NT2/D1 (cell line): Measurements from ENCODE around the gene IFT43.

Experiments used
- DNase-seq: peaks from one replicate; pipeline ENCODE4 v3.0.0-alpha.2; 2011; ENCODE audit warnings: low read depth, low spot score
- H3K27me3 ChIP-seq: 2 replicates; pipeline ENCODE4 v1.6.0; 2011; ENCODE audit warnings: mild to moderate bottlenecking; ENCODE audit not compliant: insufficient read length, insufficient read depth
- H3K36me3 ChIP-seq: 2 replicates; pipeline ENCODE4 v1.6.1; 2011; ENCODE audit warnings: mild to moderate bottlenecking, low read length, mixed read lengths; ENCODE audit not compliant: insufficient read depth, insufficient read length
- H3K4me1 ChIP-seq: 2 replicates; pipeline ENCODE4 v1.5.1; 2011; ENCODE audit not compliant: insufficient read depth, insufficient read length
- H3K4me3 ChIP-seq: 2 replicates; pipeline ENCODE4 v1.5.1; 2011; ENCODE audit warnings: low read depth; ENCODE audit not compliant: insufficient read length
- H3K9ac ChIP-seq: 2 replicates; pipeline ENCODE4 v1.6.0; 2011; ENCODE audit warnings: low read depth; ENCODE audit not compliant: insufficient read length
- H3K9me3 ChIP-seq: 2 replicates; pipeline ENCODE4 v1.5.1; 2011; ENCODE audit warnings: mild to moderate bottlenecking, low read length; ENCODE audit not compliant: insufficient read depth
- SUZ12 ChIP-seq: IDR thresholded peaks from 2 replicates; pipeline ENCODE4 v1.6.1; 2011; ENCODE audit not compliant: insufficient read length, insufficient read depth; ENCODE audit errors: extremely low read depth
- YY1 ChIP-seq: IDR thresholded peaks from 2 replicates; pipeline ENCODE4 v1.6.1; 2011; ENCODE audit not compliant: insufficient read length, insufficient read depth
- ZNF274 ChIP-seq: IDR thresholded peaks from 2 replicates; pipeline ENCODE4 v1.6.1; 2011; ENCODE audit warnings: mild to moderate bottlenecking, low read depth, low read length

The IFT43 gene

DNA sequence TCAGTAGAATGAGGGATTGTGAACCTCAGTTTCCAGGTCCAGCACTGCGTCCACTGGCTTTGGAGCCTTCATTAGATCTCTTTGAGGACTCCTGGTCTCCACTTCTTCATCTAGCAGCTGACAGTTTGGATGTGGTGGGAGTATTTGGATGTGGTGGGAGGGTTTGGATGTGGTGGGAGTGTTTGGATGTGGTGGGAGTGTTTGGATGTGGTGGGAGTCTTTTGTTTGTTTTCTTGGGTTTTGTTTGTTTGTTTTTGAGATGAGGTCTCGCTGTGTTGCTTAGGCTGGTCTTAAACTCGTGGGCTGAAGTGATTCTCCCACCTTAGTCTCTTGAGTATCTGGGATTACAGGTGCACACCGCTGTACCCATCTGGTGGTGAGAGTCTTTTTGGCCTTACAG, 64.7 kb downstream of the IFT43 start:
- Histone ChIP-seq H3K9ac (no peak overlapping the region), H3K36me3 (no peaks in the 10 kb centered on the region), H3K9me3 (no peaks in the 10 kb centered on the region), H3K4me1 (no peaks in the 10 kb centered on the region), H3K27me3 (no peaks in the 10 kb centered on the region), H3K4me3 (no peak overlapping the region)
- TF ChIP-seq SUZ12: no peak
- no peak for TF ChIP-seq ZNF274
- TF ChIP-seq YY1: no peak
- no peak for DNase-seq

- no peak overlapping the region for H3K4me3 ChIP-seq
- no peaks in the 10 kb centered on the region for H3K4me1 ChIP-seq
- DNase-seq: peak; percentile 40
- no peak overlapping the region for H3K9ac ChIP-seq
- TF ChIP-seq ZNF274 (no peak), SUZ12 (no peak), YY1 (no peak)
- H3K36me3 ChIP-seq: no peaks in the 10 kb centered on the region
- no peaks in the 10 kb centered on the region for H3K27me3 ChIP-seq
- H3K9me3 ChIP-seq: no peaks in the 10 kb centered on the region
Observed at GRCh38 chr14:76050797-76051392, 65.3 kb downstream of the IFT43 start.

- H3K4me1 ChIP-seq: no peaks in the 10 kb centered on the region
- no peaks in the 10 kb centered on the region for H3K36me3 ChIP-seq
- no peaks in the 10 kb centered on the region; the same call in 1 of the 2 replicates for H3K9me3 ChIP-seq
- no peak overlapping the region for H3K4me3 ChIP-seq
- DNase-seq: no peak
- TF ChIP-seq ZNF274 (no peak), YY1 (no peak), SUZ12 (no peak)
- H3K9ac ChIP-seq: no peak overlapping the region
- H3K27me3 ChIP-seq: no peaks in the 10 kb centered on the region
Observed at GRCh38 chr14:76051717-76052465, 66.3 kb downstream of the IFT43 start.

DNA sequence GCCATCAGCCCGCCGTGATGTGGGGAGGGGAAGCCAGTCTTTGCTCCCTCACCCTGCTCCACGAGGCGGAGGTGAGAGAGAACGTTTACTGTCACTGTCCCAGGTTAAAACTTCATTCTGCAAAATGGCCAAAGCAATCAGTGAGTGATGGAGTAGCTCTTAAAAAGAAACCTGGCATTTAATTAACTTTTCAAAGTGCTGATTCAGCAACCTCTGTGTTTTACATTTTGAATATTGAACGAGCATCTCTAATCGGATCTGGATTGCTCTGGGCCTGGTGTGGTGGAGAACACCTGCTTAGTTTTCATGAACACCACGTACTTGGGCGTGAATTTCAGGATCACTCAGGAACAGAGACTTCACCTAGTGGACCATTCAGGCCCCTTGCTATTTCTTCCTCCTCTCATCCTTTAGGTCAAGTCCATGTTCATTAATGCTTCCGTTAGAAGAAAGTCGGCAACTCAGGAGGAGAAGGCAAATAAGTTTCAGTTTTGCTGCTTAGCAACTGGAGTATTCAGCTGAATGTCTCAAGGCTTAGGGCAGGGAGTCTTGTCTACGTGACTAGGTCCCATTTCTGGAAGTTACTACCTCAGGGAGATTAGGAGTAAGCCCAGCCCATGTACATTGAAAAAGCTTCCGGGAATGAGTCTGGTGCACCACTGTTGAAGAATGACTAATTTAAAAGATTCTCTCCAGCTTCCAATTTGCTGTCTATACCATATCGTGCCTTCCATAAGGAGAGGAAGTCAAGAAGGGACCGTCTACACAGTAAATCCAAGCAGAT, 68.2 kb downstream of the IFT43 start:
- Histone ChIP-seq H3K27me3 (no peaks in the 10 kb centered on the region), H3K4me1 (no peaks in the 10 kb centered on the region), H3K36me3 (peaks cover 2% of the 10 kb centered on the region), H3K9ac (no peak overlapping the region), H3K9me3 (no peaks in the 10 kb centered on the region; the same call in 1 of the 2 replicates), H3K4me3 (no peak overlapping the region)
- DNase-seq: no peak
- TF ChIP-seq SUZ12: no peak
- no peak for TF ChIP-seq ZNF274
- no peak for TF ChIP-seq YY1

DNA sequence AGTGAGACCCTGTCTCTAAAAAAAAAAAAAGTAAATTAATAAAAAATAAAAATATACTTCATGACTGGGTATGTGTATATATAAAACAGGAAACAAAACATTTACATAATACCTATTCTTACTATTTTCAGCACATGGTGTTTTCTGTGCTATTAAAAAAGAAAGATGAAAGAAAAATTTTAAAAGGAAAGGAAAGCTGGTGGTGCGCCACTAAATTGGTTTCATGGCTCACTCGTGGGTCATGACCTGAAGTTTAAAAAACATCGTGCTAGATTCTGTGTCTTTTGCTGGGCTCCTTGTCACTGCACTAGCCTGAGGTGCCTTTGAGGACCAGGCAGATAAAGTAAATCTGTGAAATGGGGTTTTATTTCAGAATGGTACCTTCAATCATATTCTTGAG, 69.8 kb downstream of the IFT43 start:
- no peak for DNase-seq
- no peaks in the 10 kb centered on the region; the same call in 1 of the 2 replicates for H3K9me3 ChIP-seq
- H3K4me1 ChIP-seq: no peaks in the 10 kb centered on the region
- TF ChIP-seq ZNF274: no peak
- TF ChIP-seq SUZ12: no peak
- TF ChIP-seq YY1: no peak
- no peaks in the 10 kb centered on the region for H3K27me3 ChIP-seq
- peaks cover 10% of the 10 kb centered on the region for H3K36me3 ChIP-seq
- no peak overlapping the region for H3K4me3 ChIP-seq
- H3K9ac ChIP-seq: no peak overlapping the region

GRCh38 chr14:76056128-76056527, 70.6 kb downstream of the IFT43 start:
- H3K36me3 ChIP-seq: peaks cover 10% of the 10 kb centered on the region
- H3K9ac ChIP-seq: no peak overlapping the region
- no peak overlapping the region for H3K4me3 ChIP-seq
- no peaks in the 10 kb centered on the region; the same call in 1 of the 2 replicates for H3K9me3 ChIP-seq
- H3K4me1 ChIP-seq: no peaks in the 10 kb centered on the region
- H3K27me3 ChIP-seq: no peaks in the 10 kb centered on the region
- peak; percentile 3 for DNase-seq
- TF ChIP-seq SUZ12 (no peak), ZNF274 (no peak), YY1 (no peak)

GRCh38 chr14:76057914-76058313, 72.4 kb downstream of the IFT43 start:
- Histone ChIP-seq H3K4me1 (no peaks in the 10 kb centered on the region), H3K36me3 (peaks cover 10% of the 10 kb centered on the region), H3K27me3 (no peaks in the 10 kb centered on the region), H3K4me3 (no peak overlapping the region), H3K9me3 (no peaks in the 10 kb centered on the region; the same call in 1 of the 2 replicates), H3K9ac (no peak overlapping the region)
- TF ChIP-seq SUZ12 (no peak), YY1 (no peak), ZNF274 (no peak)
- DNase-seq: no peak
